KMS-11 (cell line): ENCODE results near the gene CFAP45.

Source experiments
- H2AFZ ChIP-seq: fragments of 200-600 bp; sonication (generic); 2 replicates; pipeline ENCODE4 v1.6.1; 2016; ENCODE audit warnings: antibody characterized with exemption, mixed run types, low read depth
- H3K27ac ChIP-seq: fragments of 200-600 bp; sonication (generic); 2 replicates; pipeline ENCODE4 v1.6.1; 2016; ENCODE audit warnings: mild to moderate bottlenecking, mixed run types
- H3K27me3 ChIP-seq: fragments of 200-600 bp; sonication (generic); 2 replicates; pipeline ENCODE4 v1.6.1; 2017; ENCODE audit warnings: mild to moderate bottlenecking, low read depth, mixed run types, moderate library complexity; ENCODE audit not compliant: insufficient read depth
- H3K36me3 ChIP-seq: fragments of 200-600 bp; sonication (generic); 2 replicates; pipeline ENCODE4 v1.6.1; 2017; ENCODE audit warnings: mild to moderate bottlenecking, mixed run types; ENCODE audit not compliant: insufficient read depth
- H3K4me1 ChIP-seq: fragments of 200-600 bp; sonication (generic); 2 replicates; pipeline ENCODE4 v1.6.1; 2016; ENCODE audit warnings: mild to moderate bottlenecking, low read depth, mixed run types; ENCODE audit not compliant: poor library complexity, severe bottlenecking
- H3K4me2 ChIP-seq: fragments of 200-600 bp; sonication (generic); 2 replicates; pipeline ENCODE4 v1.7.0; 2016; ENCODE audit warnings: mild to moderate bottlenecking, mixed run types
- H3K4me3 ChIP-seq: fragments of 200-600 bp; sonication (generic); IDR thresholded peaks from 2 replicates; pipeline ENCODE4 v1.6.1; 2017; ENCODE audit warnings: low read depth, low read length, mixed read lengths; ENCODE audit not compliant: insufficient read depth
- H3K79me2 ChIP-seq: fragments of 200-600 bp; sonication (generic); 2 replicates; pipeline ENCODE4 v1.6.1; 2016; ENCODE audit warnings: low read depth, mixed run types; ENCODE audit not compliant: insufficient read depth
- H3K9ac ChIP-seq: fragments of 200-600 bp; sonication (generic); 2 replicates; pipeline ENCODE4 v1.6.1; 2016; ENCODE audit warnings: mild to moderate bottlenecking, mixed run types
- H4K20me1 ChIP-seq: fragments of 200-600 bp; sonication (generic); 2 replicates; pipeline ENCODE4 v1.6.1; 2016; ENCODE audit warnings: mild to moderate bottlenecking, mixed run types; ENCODE audit not compliant: insufficient read depth
- TF ChIP-seq, protein P1 (sequence below): fragments of 200-600 bp; sonication (generic); conservative IDR thresholded peaks from 2 replicates; pipeline ENCODE4 v1.6.1; 2017; ENCODE audit warnings: low read depth, mild to moderate bottlenecking, antibody characterized with exemption, low read length, moderate library complexity, mixed read lengths

The CFAP45 gene

DNA sequence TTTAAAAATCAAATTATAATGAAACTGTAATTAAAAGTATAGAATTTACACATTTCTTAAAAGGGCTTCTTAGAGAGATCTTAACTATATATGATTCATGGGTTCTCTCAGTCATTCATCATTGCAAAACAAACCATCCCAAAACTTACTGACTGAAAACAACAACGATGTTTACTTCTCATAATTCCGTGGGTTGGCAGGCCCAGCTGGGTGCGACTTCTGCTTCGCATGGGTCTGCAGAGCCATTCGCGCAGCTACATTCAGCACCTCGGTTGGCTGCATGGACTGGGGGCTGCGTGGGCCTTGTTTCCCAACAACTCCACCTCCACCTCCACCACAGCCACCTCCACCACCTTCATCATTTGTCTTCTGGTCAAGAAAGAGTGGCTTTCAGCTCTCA lies 69.2 kb downstream of the CFAP45 start:
- Histone ChIP-seq H3K79me2 (no peaks in the 10 kb centered on the region), H3K4me1 (peaks cover 4% of the 10 kb centered on the region), H3K9ac (no peak overlapping the region), H3K4me3 (no peak overlapping the region), H3K27ac (no peak overlapping the region), H4K20me1 (no peaks in the 10 kb centered on the region), H3K4me2 (no peak overlapping the region), H3K36me3 (no peaks in the 10 kb centered on the region), H3K27me3 (no peaks in the 10 kb centered on the region), H2AFZ (no peak overlapping the region)
- TF ChIP-seq, protein P1, sequence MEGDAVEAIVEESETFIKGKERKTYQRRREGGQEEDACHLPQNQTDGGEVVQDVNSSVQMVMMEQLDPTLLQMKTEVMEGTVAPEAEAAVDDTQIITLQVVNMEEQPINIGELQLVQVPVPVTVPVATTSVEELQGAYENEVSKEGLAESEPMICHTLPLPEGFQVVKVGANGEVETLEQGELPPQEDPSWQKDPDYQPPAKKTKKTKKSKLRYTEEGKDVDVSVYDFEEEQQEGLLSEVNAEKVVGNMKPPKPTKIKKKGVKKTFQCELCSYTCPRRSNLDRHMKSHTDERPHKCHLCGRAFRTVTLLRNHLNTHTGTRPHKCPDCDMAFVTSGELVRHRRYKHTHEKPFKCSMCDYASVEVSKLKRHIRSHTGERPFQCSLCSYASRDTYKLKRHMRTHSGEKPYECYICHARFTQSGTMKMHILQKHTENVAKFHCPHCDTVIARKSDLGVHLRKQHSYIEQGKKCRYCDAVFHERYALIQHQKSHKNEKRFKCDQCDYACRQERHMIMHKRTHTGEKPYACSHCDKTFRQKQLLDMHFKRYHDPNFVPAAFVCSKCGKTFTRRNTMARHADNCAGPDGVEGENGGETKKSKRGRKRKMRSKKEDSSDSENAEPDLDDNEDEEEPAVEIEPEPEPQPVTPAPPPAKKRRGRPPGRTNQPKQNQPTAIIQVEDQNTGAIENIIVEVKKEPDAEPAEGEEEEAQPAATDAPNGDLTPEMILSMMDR: no peak

DNA sequence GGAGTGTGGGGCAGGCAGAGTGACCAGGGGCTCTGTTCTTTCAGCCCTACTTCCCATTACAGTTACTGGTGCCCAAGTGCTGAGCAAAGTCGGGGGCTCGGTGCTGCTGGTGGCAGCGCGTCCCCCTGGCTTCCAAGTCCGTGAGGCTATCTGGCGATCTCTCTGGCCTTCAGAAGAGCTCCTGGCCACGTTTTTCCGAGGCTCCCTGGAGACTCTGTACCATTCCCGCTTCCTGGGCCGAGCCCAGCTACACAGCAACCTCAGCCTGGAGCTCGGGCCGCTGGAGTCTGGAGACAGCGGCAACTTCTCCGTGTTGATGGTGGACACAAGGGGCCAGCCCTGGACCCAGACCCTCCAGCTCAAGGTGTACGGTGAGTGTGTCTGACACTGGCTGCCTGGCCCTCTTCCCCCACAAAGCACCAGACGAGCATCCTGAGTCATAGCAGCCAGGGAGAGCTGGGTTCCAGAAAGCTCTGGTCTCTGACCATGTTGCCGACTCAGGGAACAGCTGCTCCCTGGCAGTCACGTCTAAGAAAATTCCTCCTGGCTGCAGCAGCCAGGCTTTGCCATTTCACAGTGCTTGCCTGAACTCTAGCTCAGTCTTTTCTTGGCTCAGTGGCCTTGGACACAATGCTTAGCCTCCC lies 70.0 kb downstream of the CFAP45 start:
- Histone ChIP-seq H3K4me3 (no peak overlapping the region), H3K36me3 (no peaks in the 10 kb centered on the region), H2AFZ (no peak overlapping the region), H3K4me1 (peaks cover 4% of the 10 kb centered on the region), H3K79me2 (no peaks in the 10 kb centered on the region), H3K4me2 (no peak overlapping the region), H3K27ac (no peak overlapping the region), H3K9ac (no peak overlapping the region), H4K20me1 (no peaks in the 10 kb centered on the region), H3K27me3 (no peaks in the 10 kb centered on the region)
- TF ChIP-seq, protein P1: no peak

DNA sequence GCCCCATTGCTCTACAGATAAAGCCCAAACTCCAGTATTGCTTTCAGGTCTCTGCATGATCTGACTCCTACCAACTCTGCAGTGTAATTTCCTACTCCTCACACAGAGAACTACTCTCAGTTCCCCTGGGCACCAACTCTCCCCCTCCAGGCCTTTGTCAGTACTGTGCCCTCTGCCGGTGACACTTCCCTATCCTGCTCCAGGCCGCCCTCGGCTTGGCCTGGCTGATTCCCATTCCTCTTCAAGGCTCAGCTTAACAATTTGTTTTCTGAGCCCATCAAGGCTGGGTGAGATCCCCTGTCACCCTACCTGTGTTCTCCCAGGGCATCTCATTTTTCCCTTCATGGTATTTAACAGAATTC lies 70.7 kb downstream of the CFAP45 start:
- H3K79me2 ChIP-seq: no peaks in the 10 kb centered on the region
- H3K4me3 ChIP-seq: no peak overlapping the region
- no peak overlapping the region for H3K27ac ChIP-seq
- peaks cover 4% of the 10 kb centered on the region for H3K4me1 ChIP-seq
- no peaks in the 10 kb centered on the region for H3K27me3 ChIP-seq
- no peak overlapping the region for H2AFZ ChIP-seq
- H3K4me2 ChIP-seq: no peak overlapping the region
- no peaks in the 10 kb centered on the region for H4K20me1 ChIP-seq
- TF ChIP-seq, protein P1: no peak
- H3K36me3 ChIP-seq: no peaks in the 10 kb centered on the region
- H3K9ac ChIP-seq: no peak overlapping the region

DNA sequence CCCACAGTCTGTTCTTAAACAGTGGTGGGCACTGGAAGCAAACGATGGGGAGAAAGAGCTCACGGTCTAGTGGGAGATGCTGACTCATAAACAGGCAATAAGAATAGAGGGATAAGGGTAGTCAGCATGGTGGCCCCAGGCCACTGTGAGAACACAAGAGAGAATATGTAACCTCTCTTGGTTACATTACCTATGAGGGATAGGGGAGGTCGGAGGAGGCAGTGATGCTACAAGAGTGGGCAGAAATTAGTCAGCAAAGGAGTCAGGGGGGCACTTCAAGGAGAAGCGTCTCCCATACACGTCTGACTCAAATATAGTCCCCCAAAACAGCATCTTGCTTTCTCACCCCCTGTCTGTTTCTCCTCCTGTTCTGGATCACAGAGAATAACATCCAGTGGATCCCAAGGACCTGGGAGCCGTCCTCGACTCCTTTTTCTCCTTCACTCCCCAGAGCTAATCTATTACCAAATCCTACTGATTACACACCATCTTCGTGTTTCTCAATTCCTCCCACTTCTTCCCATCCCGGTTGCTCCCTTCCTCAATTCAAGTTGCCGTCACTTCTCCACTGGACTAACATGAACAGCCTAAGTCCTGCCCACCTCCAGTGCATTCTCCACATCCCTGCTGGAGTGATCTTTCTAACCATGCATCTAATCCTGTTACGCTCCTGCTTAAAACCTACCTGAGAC lies 71.2 kb downstream of the CFAP45 start:
- Histone ChIP-seq H3K4me1 (peaks cover 4% of the 10 kb centered on the region), H3K4me2 (no peak overlapping the region), H4K20me1 (no peaks in the 10 kb centered on the region), H3K79me2 (no peaks in the 10 kb centered on the region), H2AFZ (no peak overlapping the region), H3K9ac (no peak overlapping the region), H3K27ac (no peak overlapping the region), H3K4me3 (no peak overlapping the region), H3K27me3 (no peaks in the 10 kb centered on the region), H3K36me3 (no peaks in the 10 kb centered on the region)
- TF ChIP-seq, protein P1: no peak
